Neural progenitor cell (in vitro differentiated cells): ENCODE data around the gene ARMH1.

ENCODE experiments used
- CTCF ChIP-seq: fragments of 200-600 bp; sonication (generic); IDR thresholded peaks from 2 replicates; pipeline ENCODE4 v1.5.1; 2017; ENCODE audit warnings: antibody characterized with exemption, mild to moderate bottlenecking
- EZH2phosphoT487 ChIP-seq: fragments of 200-600 bp; sonication (generic); IDR thresholded peaks from 2 replicates; pipeline ENCODE4 v1.6.1; 2017; ENCODE audit warnings: antibody characterized with exemption

DNA sequence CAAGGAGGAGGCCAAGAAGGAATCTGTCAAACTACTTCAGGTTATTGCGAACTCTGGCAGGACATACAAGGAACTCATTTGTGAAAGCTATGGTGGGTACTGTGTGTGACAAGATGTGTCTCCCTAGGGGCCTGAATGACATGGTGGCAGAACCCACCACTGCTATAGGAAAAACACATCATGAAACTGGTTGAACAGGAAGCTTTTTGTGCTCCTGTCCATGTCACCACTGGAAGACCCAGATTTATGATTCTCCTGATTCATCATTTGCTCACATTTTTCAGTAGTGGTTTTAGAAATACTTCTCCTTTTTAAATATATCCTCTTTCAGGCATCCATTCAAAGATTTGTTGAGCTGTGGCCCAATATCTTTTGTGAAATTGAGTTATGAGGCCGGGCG lies 23.6 kb downstream of the ARMH1 start:
- TF ChIP-seq CTCF (no peak), EZH2phosphoT487 (no peak)
